ENCODE data around the gene RAPGEF2.

RAPGEF2 gene

GRCh38 chr4:159258889-159259560 is 156.1 kb downstream of the RAPGEF2 start:
- TF ChIP-seq YY1 (IDR thresholded peaks at IDR 0.05; ENCODE audit: insufficient read depth, insufficient read length) (no peak), SUZ12 (IDR thresholded peaks at IDR 0.05; ENCODE audit: extremely low read depth, insufficient read depth, insufficient read length) (no peak), ZNF274 (IDR thresholded peaks at IDR 0.05; ENCODE audit: low read depth, low read length) (no peak)
- Histone ChIP-seq H3K36me3 (ENCODE audit: insufficient read depth, insufficient read length, low read length) (no peaks in the 10 kb centered on the region), H3K9me3 (ENCODE audit: insufficient read depth, low read length) (no peaks in the 10 kb centered on the region), H3K9ac (ENCODE audit: insufficient read length, low read depth) (no peak overlapping the region), H3K4me3 (ENCODE audit: insufficient read length, low read depth) (no peak overlapping the region), H3K4me1 (ENCODE audit: insufficient read depth, insufficient read length) (no peaks in the 10 kb centered on the region), H3K27me3 (ENCODE audit: insufficient read depth, insufficient read length) (no peaks in the 10 kb centered on the region)
- no peak for DNase-seq (ENCODE audit: low read depth, low spot score)

DNA sequence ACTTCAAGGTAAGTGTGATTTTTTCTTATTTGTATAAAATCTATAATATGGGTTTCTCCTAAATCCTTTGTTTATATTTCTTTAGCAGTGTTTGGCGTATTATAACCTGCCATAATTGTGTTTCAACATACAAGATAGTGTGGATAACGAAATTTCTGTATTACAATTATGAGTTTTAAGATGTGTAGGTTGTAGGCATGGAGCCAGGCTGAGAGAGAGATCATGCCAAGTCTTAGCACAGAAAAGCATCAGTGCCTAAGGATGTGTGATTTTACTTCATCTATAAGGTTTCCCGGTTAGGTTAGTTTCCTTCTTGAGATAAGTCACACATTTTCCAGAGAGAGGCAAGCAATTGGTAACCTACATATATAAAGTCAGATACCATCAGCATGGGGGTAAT is 161.2 kb downstream of the RAPGEF2 start:
- Histone ChIP-seq H3K4me3 (ENCODE audit: insufficient read length, low read depth) (no peak overlapping the region), H3K9me3 (ENCODE audit: insufficient read depth, low read length) (no peaks in the 10 kb centered on the region), H3K4me1 (ENCODE audit: insufficient read depth, insufficient read length) (no peaks in the 10 kb centered on the region), H3K9ac (ENCODE audit: insufficient read length, low read depth) (no peak overlapping the region), H3K36me3 (ENCODE audit: insufficient read depth, insufficient read length, low read length) (no peaks in the 10 kb centered on the region), H3K27me3 (ENCODE audit: insufficient read depth, insufficient read length) (no peaks in the 10 kb centered on the region)
- TF ChIP-seq YY1 (IDR thresholded peaks at IDR 0.05; ENCODE audit: insufficient read depth, insufficient read length) (no peak), SUZ12 (IDR thresholded peaks at IDR 0.05; ENCODE audit: extremely low read depth, insufficient read depth, insufficient read length) (no peak), ZNF274 (IDR thresholded peaks at IDR 0.05; ENCODE audit: low read depth, low read length) (no peak)
- DNase-seq (ENCODE audit: low read depth, low spot score): no peak

GRCh38 chr4:159266981-159267868 is 164.3 kb downstream of the RAPGEF2 start:
- Histone ChIP-seq H3K4me1 (ENCODE audit: insufficient read depth, insufficient read length) (no peaks in the 10 kb centered on the region), H3K27me3 (ENCODE audit: insufficient read depth, insufficient read length) (no peaks in the 10 kb centered on the region), H3K9me3 (ENCODE audit: insufficient read depth, low read length) (no peaks in the 10 kb centered on the region), H3K36me3 (ENCODE audit: insufficient read depth, insufficient read length, low read length) (no peaks in the 10 kb centered on the region), H3K4me3 (ENCODE audit: insufficient read length, low read depth) (no peak overlapping the region), H3K9ac (ENCODE audit: insufficient read length, low read depth) (no peak overlapping the region)
- DNase-seq (ENCODE audit: low read depth, low spot score): no peak
- TF ChIP-seq SUZ12 (IDR thresholded peaks at IDR 0.05; ENCODE audit: extremely low read depth, insufficient read depth, insufficient read length): no peak
- no peak for TF ChIP-seq YY1 (IDR thresholded peaks at IDR 0.05; ENCODE audit: insufficient read depth, insufficient read length)
- no peak for TF ChIP-seq ZNF274 (IDR thresholded peaks at IDR 0.05; ENCODE audit: low read depth, low read length)

DNA sequence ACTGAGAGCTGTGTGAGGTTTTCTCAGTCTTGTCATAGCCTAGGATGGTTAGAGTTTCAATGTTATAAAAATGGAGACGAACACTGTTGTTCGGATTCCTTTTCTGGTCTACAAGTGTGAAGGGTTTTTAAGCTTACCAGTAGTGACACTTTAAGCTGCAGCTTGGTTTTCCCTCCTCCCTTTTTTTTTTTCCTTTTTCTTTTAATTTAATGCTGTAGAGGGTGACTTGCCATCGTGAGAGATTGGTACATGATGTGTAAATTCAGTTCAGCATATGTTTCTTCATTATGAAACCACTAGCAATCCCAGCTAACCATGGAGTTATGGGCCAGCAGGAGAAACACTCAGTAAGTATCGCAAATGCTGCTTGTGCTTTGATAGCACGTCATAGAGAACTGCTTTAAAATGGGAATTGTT is 165.0 kb downstream of the RAPGEF2 start:
- no peak for TF ChIP-seq SUZ12 (IDR thresholded peaks at IDR 0.05; ENCODE audit: extremely low read depth, insufficient read depth, insufficient read length)
- no peak for TF ChIP-seq ZNF274 (IDR thresholded peaks at IDR 0.05; ENCODE audit: low read depth, low read length)
- no peak for TF ChIP-seq YY1 (IDR thresholded peaks at IDR 0.05; ENCODE audit: insufficient read depth, insufficient read length)
- no peak overlapping the region for H3K9ac ChIP-seq (ENCODE audit: insufficient read length, low read depth)
- H3K27me3 ChIP-seq (ENCODE audit: insufficient read depth, insufficient read length): no peaks in the 10 kb centered on the region
- H3K9me3 ChIP-seq (ENCODE audit: insufficient read depth, low read length): no peaks in the 10 kb centered on the region
- no peaks in the 10 kb centered on the region for H3K36me3 ChIP-seq (ENCODE audit: insufficient read depth, insufficient read length, low read length)
- H3K4me1 ChIP-seq (ENCODE audit: insufficient read depth, insufficient read length): no peaks in the 10 kb centered on the region
- no peak for DNase-seq (ENCODE audit: low read depth, low spot score)
- no peak overlapping the region for H3K4me3 ChIP-seq (ENCODE audit: insufficient read length, low read depth)

DNA sequence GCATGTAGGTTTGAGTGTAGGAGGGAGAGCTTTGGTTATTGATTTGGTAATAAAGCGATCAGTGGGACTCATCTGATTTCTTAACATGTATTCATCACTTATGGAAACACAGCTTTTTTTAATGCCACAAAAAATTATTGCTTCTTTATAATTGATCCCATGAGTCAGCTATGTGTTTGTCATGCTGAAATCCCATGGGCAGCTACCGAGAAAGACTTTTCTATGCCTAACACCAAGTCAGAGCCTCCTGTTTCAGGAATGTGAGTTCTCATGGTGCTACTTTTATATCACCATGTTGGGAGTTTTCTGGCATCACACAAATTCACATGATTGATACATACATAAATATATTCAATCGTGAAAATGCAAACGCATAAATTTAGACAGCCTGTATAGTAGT is 165.7 kb downstream of the RAPGEF2 start:
- H3K4me3 ChIP-seq (ENCODE audit: insufficient read length, low read depth): no peak overlapping the region
- no peaks in the 10 kb centered on the region for H3K4me1 ChIP-seq (ENCODE audit: insufficient read depth, insufficient read length)
- no peaks in the 10 kb centered on the region for H3K27me3 ChIP-seq (ENCODE audit: insufficient read depth, insufficient read length)
- no peaks in the 10 kb centered on the region for H3K36me3 ChIP-seq (ENCODE audit: insufficient read depth, insufficient read length, low read length)
- DNase-seq (ENCODE audit: low read depth, low spot score): no peak
- no peak for TF ChIP-seq ZNF274 (IDR thresholded peaks at IDR 0.05; ENCODE audit: low read depth, low read length)
- no peak for TF ChIP-seq SUZ12 (IDR thresholded peaks at IDR 0.05; ENCODE audit: extremely low read depth, insufficient read depth, insufficient read length)
- no peak for TF ChIP-seq YY1 (IDR thresholded peaks at IDR 0.05; ENCODE audit: insufficient read depth, insufficient read length)
- H3K9me3 ChIP-seq (ENCODE audit: insufficient read depth, low read length): no peaks in the 10 kb centered on the region
- no peak overlapping the region for H3K9ac ChIP-seq (ENCODE audit: insufficient read length, low read depth)

DNA sequence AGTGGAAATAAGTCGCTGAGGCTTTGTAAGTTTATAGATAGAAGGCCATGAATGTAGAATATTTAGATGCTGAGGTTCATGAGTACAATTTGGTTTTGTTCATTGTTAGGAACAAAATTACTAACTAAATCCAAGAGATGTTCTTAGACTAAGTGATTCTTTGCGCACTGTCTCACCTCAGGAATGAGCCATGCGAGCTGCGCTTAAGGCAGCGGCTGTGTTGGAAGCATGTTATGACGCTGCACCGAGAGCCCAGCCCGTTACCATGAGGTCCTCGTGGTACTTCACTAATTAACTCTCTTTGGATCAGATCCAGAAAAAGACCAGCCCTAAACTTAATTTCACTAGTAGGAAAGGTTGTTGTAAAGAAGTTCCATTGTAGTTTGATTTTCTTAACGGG is 166.2 kb downstream of the RAPGEF2 start:
- TF ChIP-seq ZNF274 (IDR thresholded peaks at IDR 0.05; ENCODE audit: low read depth, low read length) (no peak), YY1 (IDR thresholded peaks at IDR 0.05; ENCODE audit: insufficient read depth, insufficient read length) (no peak), SUZ12 (IDR thresholded peaks at IDR 0.05; ENCODE audit: extremely low read depth, insufficient read depth, insufficient read length) (no peak)
- Histone ChIP-seq H3K4me1 (ENCODE audit: insufficient read depth, insufficient read length) (no peaks in the 10 kb centered on the region), H3K36me3 (ENCODE audit: insufficient read depth, insufficient read length, low read length) (no peaks in the 10 kb centered on the region), H3K9me3 (ENCODE audit: insufficient read depth, low read length) (no peaks in the 10 kb centered on the region), H3K4me3 (ENCODE audit: insufficient read length, low read depth) (no peak overlapping the region), H3K9ac (ENCODE audit: insufficient read length, low read depth) (no peak overlapping the region), H3K27me3 (ENCODE audit: insufficient read depth, insufficient read length) (no peaks in the 10 kb centered on the region)
- no peak for DNase-seq (ENCODE audit: low read depth, low spot score)

- no peaks in the 10 kb centered on the region for H3K9me3 ChIP-seq (ENCODE audit: insufficient read depth, low read length)
- DNase-seq (ENCODE audit: low read depth, low spot score): no peak
- no peaks in the 10 kb centered on the region for H3K36me3 ChIP-seq (ENCODE audit: insufficient read depth, insufficient read length, low read length)
- no peak overlapping the region for H3K9ac ChIP-seq (ENCODE audit: insufficient read length, low read depth)
- H3K4me1 ChIP-seq (ENCODE audit: insufficient read depth, insufficient read length): no peaks in the 10 kb centered on the region
- no peak overlapping the region for H3K4me3 ChIP-seq (ENCODE audit: insufficient read length, low read depth)
- H3K27me3 ChIP-seq (ENCODE audit: insufficient read depth, insufficient read length): no peaks in the 10 kb centered on the region
- TF ChIP-seq SUZ12 (IDR thresholded peaks at IDR 0.05; ENCODE audit: extremely low read depth, insufficient read depth, insufficient read length) (no peak), YY1 (IDR thresholded peaks at IDR 0.05; ENCODE audit: insufficient read depth, insufficient read length) (no peak), ZNF274 (IDR thresholded peaks at IDR 0.05; ENCODE audit: low read depth, low read length) (no peak)
These were observed 167.1 kb downstream of the RAPGEF2 start for GRCh38 chr4:159269956-159270355.
